Muscle layer of duodenum (tissue), 2 donors: ENCODE data around the gene FAM131C.

Experiments used
- H3K27ac ChIP-seq: one replicate; pipeline ENCODE4 v1.7.0; 2013; ENCODE audit warnings: mild to moderate bottlenecking, low read length
- H3K27me3 ChIP-seq: one replicate; pipeline ENCODE4 v1.7.0; 2013; ENCODE audit warnings: low read depth, mild to moderate bottlenecking, control low read depth, low read length
- H3K36me3 ChIP-seq, 2 donors: one replicate each; pipeline ENCODE4 v1.7.0; 2013; ENCODE audit warnings: low read length in 2 of 2, control low read depth in 1 of 2, mild to moderate bottlenecking in 1 of 2; ENCODE audit not compliant: insufficient read depth in 2 of 2, control insufficient read depth in 1 of 2
- H3K4me1 ChIP-seq, 2 donors: one replicate each; pipeline ENCODE4 v1.7.0; 2013; ENCODE audit warnings: low read length in 2 of 2, mild to moderate bottlenecking in 2 of 2, control low read depth in 1 of 2, moderate library complexity in 1 of 2; ENCODE audit not compliant: insufficient read depth in 2 of 2, control insufficient read depth in 1 of 2
- H3K4me3 ChIP-seq, 2 donors: one replicate each; pipeline ENCODE4 v1.7.0; 2013; ENCODE audit warnings: low read length in 2 of 2, low read depth in 1 of 2, mild to moderate bottlenecking in 1 of 2
- H3K9me3 ChIP-seq, 2 donors: one replicate each; pipeline ENCODE4 v1.7.0; 2013; ENCODE audit warnings: low read length in 2 of 2, control low read depth in 1 of 2, mild to moderate bottlenecking in 1 of 2; ENCODE audit not compliant: control insufficient read depth in 1 of 2
- donor health status: healthy.

FAM131C gene

GRCh38 chr1:16017076-16017460 lies 56.4 kb downstream of the FAM131C start:
- no peaks in the 10 kb centered on the region for H3K36me3 ChIP-seq
- H3K4me3 ChIP-seq = peak overlapping the region; percentile 44 to 73
- H3K4me1 ChIP-seq = peaks cover 6 to 53% of the 10 kb centered on the region in 2 donors

GRCh38 chr1:16015960-16016901 lies 57.2 kb downstream of the FAM131C start:
- Histone ChIP-seq H3K27ac (peak overlapping the region; percentile 78), H3K4me3 (peak overlapping the region; percentile 44 to 73), H3K36me3 (no peaks in the 10 kb centered on the region), H3K9me3 (no peaks in the 10 kb centered on the region), H3K4me1 (peaks cover 6 to 47% of the 10 kb centered on the region in 2 donors), H3K27me3 (no peaks in the 10 kb centered on the region)

More at GRCh38 chr1:16017076-16017460, 56.4 kb downstream of the FAM131C start:
- Histone ChIP-seq H3K27me3 (no peaks in the 10 kb centered on the region), H3K9me3 (no peaks in the 10 kb centered on the region), H3K27ac (peak overlapping the region; percentile 78)

GRCh38 chr1:16015491-16015890 lies 58.0 kb downstream of the FAM131C start:
- H3K27me3 ChIP-seq = no peaks in the 10 kb centered on the region
- peak overlapping the region; percentile 78 for H3K27ac ChIP-seq
- no peaks in the 10 kb centered on the region for H3K9me3 ChIP-seq
- peaks cover 6 to 45% of the 10 kb centered on the region in 2 donors for H3K4me1 ChIP-seq
- H3K4me3 ChIP-seq = peak overlapping the region in 1 of 2 donors; percentile 73
- no peaks in the 10 kb centered on the region for H3K36me3 ChIP-seq

DNA sequence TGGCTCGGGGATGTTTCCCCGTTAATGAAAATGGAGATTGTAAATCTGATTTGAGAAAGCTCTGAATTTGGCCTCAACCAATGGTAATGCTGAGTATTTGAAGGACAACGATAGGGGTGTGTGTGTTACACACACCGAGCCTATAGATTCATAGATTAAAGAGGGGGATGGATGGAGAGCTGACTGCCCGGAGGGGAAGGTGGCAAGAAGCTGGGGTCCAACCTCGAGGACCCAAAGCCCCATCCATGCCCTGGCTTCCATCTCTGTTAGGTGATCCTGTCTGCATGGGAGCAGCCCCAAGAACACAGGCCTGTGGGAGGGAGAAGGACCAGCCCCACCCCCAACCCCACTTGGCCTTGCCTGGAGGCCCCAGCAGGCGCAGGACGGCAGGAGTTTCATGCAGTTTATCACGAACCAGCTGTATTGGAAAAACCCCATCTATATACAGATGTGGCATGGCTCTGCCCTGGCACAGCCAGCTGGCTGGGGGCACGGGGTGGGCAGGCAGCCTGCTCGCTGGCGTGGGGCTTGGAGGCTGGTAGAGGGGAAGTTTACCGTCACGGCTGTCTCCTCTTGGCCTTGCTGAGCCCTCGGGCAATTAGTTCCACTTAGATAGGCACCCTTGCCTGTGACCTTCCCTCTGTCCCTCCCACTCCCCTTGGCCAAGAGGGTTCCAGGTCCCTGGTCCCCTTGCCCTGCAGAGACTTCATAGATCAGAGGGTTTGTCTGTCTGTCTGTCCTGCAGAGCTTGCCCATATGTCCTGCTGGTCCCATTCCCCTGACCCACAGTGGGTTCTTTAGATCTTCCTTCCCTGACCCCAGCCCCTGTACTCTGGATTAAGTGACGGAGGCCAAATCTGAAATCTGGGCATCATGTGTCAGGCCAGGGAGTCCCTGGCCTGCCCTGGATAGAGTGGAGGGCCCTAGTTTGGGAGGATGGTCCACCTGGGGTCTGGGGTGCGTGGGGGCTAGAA lies 58.7 kb downstream of the FAM131C start:
- Histone ChIP-seq H3K27ac (peak overlapping the region; percentile 78), H3K4me3 (peak overlapping the region in 1 of 2 donors; percentile 73), H3K27me3 (no peaks in the 10 kb centered on the region), H3K4me1 (peaks cover 6 to 38% of the 10 kb centered on the region in 2 donors), H3K36me3 (no peaks in the 10 kb centered on the region), H3K9me3 (no peaks in the 10 kb centered on the region)

- H3K27ac ChIP-seq = peak overlapping the region; percentile 78
- H3K27me3 ChIP-seq = no peaks in the 10 kb centered on the region
- H3K4me1 ChIP-seq = peaks cover 6 to 33% of the 10 kb centered on the region in 2 donors
- no peaks in the 10 kb centered on the region for H3K9me3 ChIP-seq
- H3K4me3 ChIP-seq = peak overlapping the region in 1 of 2 donors; percentile 52
- no peaks in the 10 kb centered on the region for H3K36me3 ChIP-seq
These were observed 59.6 kb downstream of the FAM131C start for GRCh38 chr1:16013908-16014258.

- Histone ChIP-seq H3K4me1 (peaks cover 6 to 29% of the 10 kb centered on the region in 2 donors), H3K4me3 (peak overlapping the region; percentile 9 to 52), H3K9me3 (no peaks in the 10 kb centered on the region), H3K27me3 (no peaks in the 10 kb centered on the region), H3K27ac (peak overlapping the region; percentile 78), H3K36me3 (no peaks in the 10 kb centered on the region)
These were observed 60.1 kb downstream of the FAM131C start for GRCh38 chr1:16013220-16013907.

DNA sequence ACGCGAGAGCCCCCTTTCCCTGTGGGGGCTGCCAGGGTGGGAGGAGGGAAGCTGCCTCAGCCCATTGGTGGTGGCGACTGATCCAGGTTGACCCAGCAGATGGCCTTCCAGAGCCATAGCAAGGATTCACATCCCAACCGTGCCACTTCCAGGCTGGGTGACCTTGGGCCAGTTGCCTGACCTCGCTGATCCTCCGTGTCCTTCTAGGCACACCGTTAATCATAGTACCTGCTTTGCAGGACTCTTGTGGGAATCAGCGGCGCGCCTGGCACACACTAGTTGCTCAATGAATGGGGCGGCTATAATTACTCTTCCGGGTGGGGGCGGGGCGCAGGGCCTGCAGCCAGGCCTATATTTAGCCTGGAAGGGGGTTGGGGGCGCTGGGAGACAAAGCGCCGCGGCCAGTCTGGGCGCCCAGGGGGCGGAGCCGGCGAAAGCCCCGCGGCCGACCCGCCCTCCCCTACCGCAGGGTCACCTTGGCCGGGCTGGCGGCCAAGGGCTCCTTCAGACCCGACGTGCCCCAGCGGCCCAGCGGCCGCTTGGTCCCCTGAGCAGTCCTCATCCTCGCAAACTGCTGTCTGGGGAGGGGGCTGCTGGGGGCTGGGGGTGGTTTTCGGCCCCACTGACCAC lies 60.7 kb downstream of the FAM131C start:
- Histone ChIP-seq H3K4me3 (peak overlapping the region; percentile 9 to 52), H3K9me3 (no peaks in the 10 kb centered on the region), H3K4me1 (peaks cover 6 to 25% of the 10 kb centered on the region in 2 donors), H3K27ac (no peak overlapping the region), H3K36me3 (no peaks in the 10 kb centered on the region), H3K27me3 (no peaks in the 10 kb centered on the region)

DNA sequence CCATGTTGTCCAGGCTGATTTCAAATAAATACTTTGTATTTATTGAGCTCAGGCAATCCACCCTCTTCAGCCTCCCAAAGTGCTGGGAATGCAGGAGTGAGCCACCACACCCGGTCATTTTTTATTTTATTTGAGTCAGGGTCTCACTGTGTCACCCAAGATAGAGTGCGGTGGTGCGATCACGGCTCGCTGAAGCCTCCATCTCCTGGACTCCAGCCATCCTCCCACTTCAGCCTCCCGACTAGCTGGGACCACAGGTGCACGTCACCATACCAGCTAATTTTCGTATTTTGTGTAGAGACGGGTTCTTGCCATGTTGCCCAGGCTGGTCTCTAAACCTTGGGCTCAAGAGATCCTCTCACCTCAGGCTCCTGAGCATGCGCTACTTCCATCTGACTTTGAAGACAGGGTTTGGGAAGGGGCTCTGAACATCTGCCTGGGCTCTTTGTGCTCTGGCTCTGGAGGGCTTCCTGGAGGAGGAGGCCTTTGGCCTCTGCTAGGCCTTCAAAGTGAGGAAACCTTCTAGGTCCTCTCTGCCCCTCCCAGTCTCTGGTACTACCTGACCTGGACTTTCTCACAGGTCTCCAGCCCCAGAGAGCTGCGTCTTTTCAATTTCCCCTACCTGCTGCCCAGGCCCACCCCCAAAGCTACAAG lies 61.4 kb downstream of the FAM131C start:
- Histone ChIP-seq H3K4me1 (peaks cover 6 to 25% of the 10 kb centered on the region in 2 donors), H3K27ac (no peak overlapping the region), H3K4me3 (peak overlapping the region in 1 of 2 donors; percentile 52), H3K27me3 (no peaks in the 10 kb centered on the region), H3K9me3 (no peaks in the 10 kb centered on the region), H3K36me3 (no peaks in the 10 kb centered on the region)

DNA sequence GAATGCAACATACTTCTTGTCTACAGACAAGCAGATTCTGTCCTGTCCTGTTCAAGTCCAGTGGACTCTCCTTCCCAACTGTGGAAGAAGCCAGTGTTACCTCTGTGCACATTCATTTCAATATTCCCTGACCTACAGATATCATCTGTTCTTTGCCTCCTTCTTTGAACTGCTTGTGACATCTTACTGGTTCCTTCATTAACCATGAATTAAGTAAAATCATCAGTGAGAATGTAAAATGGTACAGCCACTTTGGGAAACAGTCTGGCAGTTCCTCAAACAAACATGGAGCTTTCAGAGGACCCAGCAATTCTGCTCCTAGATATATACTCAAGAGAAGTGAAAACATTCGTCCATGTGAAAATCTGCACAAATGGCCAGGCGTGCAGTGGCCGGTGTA lies 62.6 kb downstream of the FAM131C start:
- Histone ChIP-seq H3K36me3 (no peaks in the 10 kb centered on the region), H3K27me3 (no peaks in the 10 kb centered on the region), H3K4me1 (peaks cover 6 to 21% of the 10 kb centered on the region in 2 donors), H3K4me3 (no peak overlapping the region), H3K27ac (no peak overlapping the region), H3K9me3 (no peaks in the 10 kb centered on the region)

GRCh38 chr1:16009678-16010077 lies 63.8 kb downstream of the FAM131C start:
- peaks cover under 1 to 19% of the 10 kb centered on the region in 2 donors for H3K4me1 ChIP-seq
- H3K36me3 ChIP-seq = no peaks in the 10 kb centered on the region
- no peaks in the 10 kb centered on the region for H3K9me3 ChIP-seq
- H3K4me3 ChIP-seq = no peak overlapping the region
- no peak overlapping the region for H3K27ac ChIP-seq
- H3K27me3 ChIP-seq = no peaks in the 10 kb centered on the region
